ENCODE data around the gene FBF1.
"Not testable (repeated sequence)": the region's sequence is repeated elsewhere in the genome, so short reads cannot be mapped to it uniquely, and the experiment has no call there.

FBF1 gene

DNA sequence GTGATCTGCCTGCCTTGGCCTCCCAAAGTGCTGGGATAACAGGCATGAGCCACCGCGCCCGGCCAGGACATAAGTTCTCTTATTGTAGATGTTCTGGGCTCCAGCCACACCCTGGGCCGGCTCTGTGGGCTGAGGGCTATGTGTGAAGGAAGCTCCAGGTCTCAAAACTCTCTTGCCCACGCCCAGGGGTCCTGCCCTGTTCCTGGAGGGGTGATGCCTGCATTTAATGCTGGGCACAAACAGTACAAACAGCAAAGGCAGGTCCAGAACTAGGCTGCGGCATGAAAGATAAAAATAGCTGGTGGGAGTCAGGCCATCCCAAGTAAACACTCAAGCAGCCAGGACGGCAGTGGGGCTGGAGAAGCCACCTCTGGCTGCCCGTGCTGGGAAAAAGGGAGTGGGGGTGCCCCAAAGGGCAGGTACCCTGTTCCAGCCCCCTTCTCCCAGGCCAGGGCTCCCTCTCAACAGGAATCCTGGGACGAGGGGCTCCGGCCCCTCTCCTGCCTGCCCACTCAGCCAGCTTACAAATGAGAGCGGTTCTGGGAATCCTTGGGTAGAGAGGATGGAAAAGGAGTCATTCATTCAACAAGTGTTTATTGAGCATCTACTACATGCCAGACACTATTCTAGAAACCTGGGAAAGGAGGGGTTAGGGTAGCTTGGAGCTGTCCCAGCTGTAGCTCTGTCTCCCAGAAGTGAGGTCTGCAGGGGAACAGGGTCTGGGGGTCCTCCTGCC lies 67.1 kb downstream of the FBF1 start:
- DNase-seq, result no peak

- DNase-seq, result peak; percentile 54
Measured at GRCh38 chr17:75872434-75873351, 68.1 kb downstream of the FBF1 start.

- DNase-seq, result not testable (repeated sequence)
Measured at GRCh38 chr17:75870228-75870627, 70.6 kb downstream of the FBF1 start.

DNA sequence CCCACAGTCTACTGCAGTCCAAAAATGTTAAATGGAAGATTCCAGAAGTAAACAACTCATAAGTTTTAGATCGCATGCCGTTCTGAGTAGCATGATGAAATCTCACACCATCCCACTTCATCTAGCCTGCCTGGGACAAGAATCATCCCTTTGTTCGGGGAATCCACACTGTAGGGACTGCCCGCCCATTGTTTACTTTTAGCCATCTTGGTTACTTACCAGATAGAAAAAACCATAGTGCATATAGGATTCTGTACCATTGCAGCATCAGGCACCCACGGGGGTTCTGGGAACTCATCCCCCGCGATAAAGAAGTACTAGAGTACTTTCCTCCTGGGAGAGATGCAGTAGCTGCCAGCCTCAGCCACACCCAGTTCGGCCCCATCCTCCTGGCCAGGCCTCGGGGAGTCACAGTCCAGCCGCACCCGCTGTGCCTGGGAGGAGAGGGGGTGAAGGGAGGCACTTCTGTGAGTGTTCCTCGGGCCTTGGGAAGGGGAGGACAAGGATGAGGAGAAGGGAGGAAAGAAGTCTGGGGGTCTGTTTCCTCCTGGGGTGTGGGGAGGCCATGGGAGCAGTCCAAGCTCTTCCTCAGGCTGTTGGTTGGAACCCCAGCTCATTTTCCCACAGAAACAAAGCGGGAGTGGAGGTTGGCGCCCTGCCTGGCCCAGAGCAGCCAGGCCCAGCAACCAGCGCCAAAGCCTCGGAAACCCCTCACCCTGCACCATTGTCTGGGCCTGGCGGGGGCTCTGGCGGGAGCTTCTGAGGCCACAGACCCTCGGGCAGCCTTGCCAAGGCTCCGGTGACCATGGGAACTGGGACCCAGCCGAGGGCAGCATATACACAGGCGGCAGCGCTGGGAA lies 71.3 kb downstream of the FBF1 start:
- no peak for DNase-seq

DNA sequence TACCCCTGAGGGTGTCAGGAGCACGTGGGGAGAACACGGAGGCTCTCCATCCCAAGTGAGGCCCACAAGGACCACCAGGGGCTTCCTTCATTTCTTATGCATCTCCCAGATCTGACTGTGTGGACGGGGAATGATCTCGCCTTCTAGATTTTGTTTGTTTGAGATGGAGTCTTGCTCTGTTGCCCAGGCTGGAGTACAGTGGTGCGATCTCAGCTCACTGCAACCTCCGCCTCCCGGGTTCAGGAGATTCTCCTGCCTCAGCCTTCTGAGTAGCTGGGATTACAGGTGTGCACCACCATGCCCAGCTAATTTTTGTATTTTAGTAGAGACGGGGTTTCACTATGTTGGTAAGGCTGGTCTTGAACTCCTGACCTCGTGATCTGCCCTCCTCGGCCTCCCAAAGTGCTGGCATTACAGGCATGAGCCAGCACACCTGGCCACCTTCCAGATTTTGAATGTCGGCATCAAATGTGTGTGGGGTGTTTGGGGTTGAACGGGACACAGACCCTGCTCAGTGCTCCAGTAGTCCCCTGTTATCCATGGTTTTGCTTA lies 72.0 kb downstream of the FBF1 start:
- not testable (repeated sequence) for DNase-seq

DNA sequence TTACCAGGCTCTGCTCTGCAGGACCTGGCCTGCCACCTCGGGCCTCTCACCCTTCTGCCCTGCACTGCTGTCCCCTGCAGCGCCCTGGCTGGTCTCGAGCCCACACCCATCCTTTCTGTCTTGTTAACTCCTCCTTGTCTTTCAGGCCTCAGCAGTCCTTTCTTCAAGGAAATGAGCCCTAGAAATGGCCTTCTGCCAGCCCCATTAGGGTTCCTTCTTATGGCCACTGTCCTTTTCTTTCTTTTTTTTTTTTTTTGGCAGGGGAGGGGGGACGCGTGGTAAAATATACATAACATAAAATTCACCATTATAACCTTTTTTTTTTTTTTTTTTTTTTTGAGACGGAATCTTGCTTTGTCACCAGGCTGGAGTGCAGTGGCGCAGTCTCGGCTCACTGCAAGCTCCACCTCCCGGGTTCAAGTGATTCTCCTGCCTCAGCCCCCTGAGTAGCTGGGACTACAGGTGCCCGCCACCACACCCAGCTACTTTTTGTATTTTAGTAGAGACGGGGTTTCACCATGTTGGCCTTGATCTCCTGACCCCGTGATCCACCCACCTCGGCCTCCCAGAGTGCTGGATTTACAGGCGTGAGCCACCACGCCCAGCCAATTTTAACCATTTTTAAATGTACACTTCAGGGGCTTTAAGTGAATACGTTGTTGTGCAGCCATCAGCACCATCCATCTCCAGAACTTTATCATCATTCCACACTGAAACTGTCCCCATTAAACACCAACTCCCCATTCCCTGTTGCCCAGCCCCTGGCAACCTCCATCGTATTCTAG lies 75.2 kb downstream of the FBF1 start:
- DNase-seq, result not testable (repeated sequence)

DNA sequence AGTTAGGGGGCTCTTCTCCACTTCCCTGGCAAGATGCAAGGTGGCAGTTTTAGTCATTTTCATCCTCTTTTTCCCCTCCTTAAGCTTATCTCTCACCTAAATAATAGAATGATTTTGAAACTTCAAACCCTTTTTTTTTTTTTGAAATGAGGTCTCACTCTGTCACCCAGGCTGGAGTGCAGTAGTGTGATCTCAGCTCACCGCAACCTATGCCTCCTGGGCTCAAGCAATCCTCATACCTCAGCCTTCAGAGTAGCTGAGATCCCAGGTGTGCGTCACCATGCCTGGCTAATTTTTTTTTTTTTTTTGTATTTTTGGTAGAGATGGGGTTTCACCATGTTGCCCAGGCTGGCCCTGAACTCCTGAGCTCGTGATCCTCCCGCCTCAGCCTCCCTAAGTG lies 76.0 kb downstream of the FBF1 start:
- DNase-seq, result not testable (repeated sequence)

GRCh38 chr17:75864448-75864871 lies 76.4 kb downstream of the FBF1 start:
- DNase-seq, result no peak

- no peak for DNase-seq
Measured at GRCh38 chr17:75861927-75862317, 78.9 kb downstream of the FBF1 start.

Measured in DMS153 (cell line).